ENCODE measurements around the gene MTFMT. TPM values are rescaled to one million over a fixed set of nuclear protein-coding genes. Genes with fewer than 3 reads are reported as not detected.

MTFMT gene
- total and polyA plus RNA-seq, 4 donors: 6.8 to 14.7 (median 8.4) TPM

- DNase-seq (ENCODE audit: low spot score): no peak
- H3K27ac ChIP-seq (ENCODE audit: low read depth in 1 of 2, low read length in 2 of 2): no peak overlapping the region
- H3K27me3 ChIP-seq (ENCODE audit: control insufficient read depth in 4 of 4, insufficient read depth in 4 of 4, low read length in 3 of 4): no peaks in the 10 kb centered on the region
- H3K4me1 ChIP-seq (ENCODE audit: control insufficient read depth in 4 of 4, insufficient read depth in 4 of 4, low read length in 3 of 4): peaks cover 5 to 11% (median 9%) of the 10 kb centered on the region in 4 donors
- 75% methylated on average over 4 of the region's 4 CpGs for WGBS
- H3K9ac ChIP-seq (ENCODE audit: low read depth in 1 of 2, low read length in 2 of 2): no peak overlapping the region
- no peak for TF ChIP-seq ATF3 (IDR thresholded peaks at IDR 0.05)
- no peak for TF ChIP-seq CTCF (IDR thresholded peaks at IDR 0.05; ENCODE audit: low read depth, low read length, missing input control)
- TF ChIP-seq TAF1 (conservative IDR thresholded peaks at IDR 0.05): no peak
- no peak for TF ChIP-seq ZBTB33 (IDR thresholded peaks at IDR 0.05)
- no peak for TF ChIP-seq EGR1 (IDR thresholded peaks at IDR 0.05; ENCODE audit: low read depth in 2 of 2)
- TF ChIP-seq NR2F2 (IDR thresholded peaks at IDR 0.05): no peak
- TF ChIP-seq GABPA (IDR thresholded peaks at IDR 0.05 in 1 of 2, conservative IDR thresholded peaks at IDR 0.05 in 1 of 2): no peak
- TF ChIP-seq FOXA2 (IDR thresholded peaks at IDR 0.05): no peak
- TF ChIP-seq HNF4G (IDR thresholded peaks at IDR 0.05): no peak
- no peak for TF ChIP-seq MAX (IDR thresholded peaks at IDR 0.05)
- TF ChIP-seq JUND (IDR thresholded peaks at IDR 0.05): no peak
- no peak for TF ChIP-seq HNF4A (conservative IDR thresholded peaks at IDR 0.05)
- no peak for TF ChIP-seq YY1 (IDR thresholded peaks at IDR 0.05)
- TF ChIP-seq SP1 (IDR thresholded peaks at IDR 0.05): no peak
- no peak for TF ChIP-seq RAD21 (IDR thresholded peaks at IDR 0.05)
- no peaks in the 10 kb centered on the region for H3K36me3 ChIP-seq (ENCODE audit: control insufficient read depth in 4 of 4, insufficient read depth in 3 of 4, low read depth in 1 of 4, low read length in 3 of 4)
- no peak overlapping the region for H3K4me3 ChIP-seq (ENCODE audit: low read depth in 1 of 3, low read length in 3 of 3)
- no peaks in the 10 kb centered on the region for H3K9me3 ChIP-seq (ENCODE audit: control insufficient read depth in 4 of 4, low read length in 3 of 4)
These were observed 20.8 kb upstream of the MTFMT start for GRCh38 chr15:65050270-65050669.

- Histone ChIP-seq H3K9me3 (ENCODE audit: control insufficient read depth in 4 of 4, low read length in 3 of 4) (no peaks in the 10 kb centered on the region), H3K36me3 (ENCODE audit: control insufficient read depth in 4 of 4, insufficient read depth in 3 of 4, low read depth in 1 of 4, low read length in 3 of 4) (no peaks in the 10 kb centered on the region), H3K27me3 (ENCODE audit: control insufficient read depth in 4 of 4, insufficient read depth in 4 of 4, low read length in 3 of 4) (no peaks in the 10 kb centered on the region), H3K4me3 (ENCODE audit: low read depth in 1 of 3, low read length in 3 of 3) (no peak overlapping the region), H3K4me1 (ENCODE audit: control insufficient read depth in 4 of 4, insufficient read depth in 4 of 4, low read length in 3 of 4) (peaks cover 3 to 13% (median 12%) of the 10 kb centered on the region in 4 donors), H3K27ac (ENCODE audit: low read depth in 1 of 2, low read length in 2 of 2) (no peak overlapping the region), H3K9ac (ENCODE audit: low read depth in 1 of 2, low read length in 2 of 2) (no peak overlapping the region)
- DNase-seq (ENCODE audit: low spot score): peak; percentile 74
- WGBS: 42% methylated on average over 19 of the region's 19 CpGs
- TF ChIP-seq SP1 (IDR thresholded peaks at IDR 0.05) (peak; percentile 12), YY1 (IDR thresholded peaks at IDR 0.05) (no peak)
These were observed 20.0 kb upstream of the MTFMT start for GRCh38 chr15:65049418-65049840.

- no peak overlapping the region for H3K4me3 ChIP-seq (ENCODE audit: low read depth in 1 of 3, low read length in 3 of 3)
- H3K36me3 ChIP-seq (ENCODE audit: control insufficient read depth in 4 of 4, insufficient read depth in 3 of 4, low read depth in 1 of 4, low read length in 3 of 4): no peaks in the 10 kb centered on the region
- peaks cover 3 to 19% (median 16%) of the 10 kb centered on the region in 4 donors for H3K4me1 ChIP-seq (ENCODE audit: control insufficient read depth in 4 of 4, insufficient read depth in 4 of 4, low read length in 3 of 4)
- H3K27me3 ChIP-seq (ENCODE audit: control insufficient read depth in 4 of 4, insufficient read depth in 4 of 4, low read length in 3 of 4): no peaks in the 10 kb centered on the region
- H3K9ac ChIP-seq (ENCODE audit: low read depth in 1 of 2, low read length in 2 of 2): no peak overlapping the region
- DNase-seq (ENCODE audit: low spot score): no peak
- TF ChIP-seq SP1 (IDR thresholded peaks at IDR 0.05) (no peak), EGR1 (IDR thresholded peaks at IDR 0.05; ENCODE audit: low read depth in 2 of 2) (no peak), RXRA (IDR thresholded peaks at IDR 0.05) (no peak), FOXA1 (IDR thresholded peaks at IDR 0.05) (no peak)
- WGBS: 88% methylated on average over 2 of the region's 2 CpGs
- H3K27ac ChIP-seq (ENCODE audit: low read depth in 1 of 2, low read length in 2 of 2): no peak overlapping the region
- no peaks in the 10 kb centered on the region for H3K9me3 ChIP-seq (ENCODE audit: control insufficient read depth in 4 of 4, low read length in 3 of 4)
These were observed 18.8 kb upstream of the MTFMT start for GRCh38 chr15:65048241-65048640.
